ENCODE data around the gene DNAH10.

DNAH10 gene

DNA sequence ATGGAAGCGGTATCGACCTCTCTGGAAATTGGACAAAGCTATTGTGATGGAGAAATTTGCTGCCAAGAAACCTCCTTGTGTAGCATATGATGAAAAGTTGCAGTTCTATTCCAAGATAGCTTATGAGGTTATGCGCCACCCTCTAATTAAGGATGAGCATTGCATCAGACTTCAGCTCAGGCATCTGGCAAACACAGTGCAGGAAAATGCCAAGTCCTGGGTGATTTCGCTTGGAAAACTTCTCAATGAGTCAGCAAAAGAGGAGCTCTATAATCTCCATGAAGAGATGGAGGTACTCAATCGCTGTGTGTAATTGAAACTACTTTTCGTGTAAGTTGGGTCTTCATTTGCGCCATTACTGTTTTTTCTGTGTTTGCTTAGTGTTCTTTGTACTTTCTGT lies 51.2 kb downstream of the DNAH10 start:
- Mint-ChIP-seq H3K27me3 (peaks cover 49% of the 10 kb centered on the region), H3K4me3 (no peak overlapping the region), H3K4me1 (no peaks in the 10 kb centered on the region), H3K27ac (ENCODE audit: low read depth) (no peak overlapping the region), H3K36me3 (ENCODE audit: insufficient read depth) (no peaks in the 10 kb centered on the region), H3K9me3 (peaks cover 17% of the 10 kb centered on the region)
- DNase-seq (ENCODE audit: low spot score in 2 of 2) (no peak), ATAC-seq (replicated peaks; ENCODE audit: extremely low read depth, poor library complexity, severe bottlenecking) (no peak)

DNA sequence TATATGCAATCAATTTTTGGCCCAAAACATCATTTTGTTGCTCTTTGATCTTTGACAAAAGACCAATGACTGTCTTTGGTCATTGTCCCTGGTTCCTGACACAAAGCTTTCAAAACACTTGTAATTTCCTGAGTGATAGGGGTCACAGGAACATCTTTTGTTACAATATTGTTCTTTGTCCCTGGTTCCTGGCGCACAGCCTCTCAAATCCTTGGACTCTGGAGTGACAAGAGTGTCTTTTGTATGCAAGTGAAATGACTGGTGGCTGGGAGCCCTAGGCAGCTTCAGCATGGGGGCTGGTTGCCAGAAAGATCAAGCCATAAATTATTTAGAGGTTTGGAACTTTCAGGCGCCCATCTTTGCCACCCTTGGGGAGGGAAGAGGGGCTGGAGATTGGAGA lies 53.9 kb downstream of the DNAH10 start:
- no peak overlapping the region for H3K27ac Mint-ChIP-seq (ENCODE audit: low read depth)
- H3K27me3 Mint-ChIP-seq: peaks cover 42% of the 10 kb centered on the region
- no peak overlapping the region for H3K4me3 Mint-ChIP-seq
- H3K4me1 Mint-ChIP-seq: no peaks in the 10 kb centered on the region
- H3K9me3 Mint-ChIP-seq: peaks cover 17% of the 10 kb centered on the region
- H3K36me3 Mint-ChIP-seq (ENCODE audit: insufficient read depth): no peaks in the 10 kb centered on the region
- no peak for ATAC-seq (replicated peaks; ENCODE audit: extremely low read depth, poor library complexity, severe bottlenecking)
- no peak for DNase-seq (ENCODE audit: low spot score in 2 of 2)

DNA sequence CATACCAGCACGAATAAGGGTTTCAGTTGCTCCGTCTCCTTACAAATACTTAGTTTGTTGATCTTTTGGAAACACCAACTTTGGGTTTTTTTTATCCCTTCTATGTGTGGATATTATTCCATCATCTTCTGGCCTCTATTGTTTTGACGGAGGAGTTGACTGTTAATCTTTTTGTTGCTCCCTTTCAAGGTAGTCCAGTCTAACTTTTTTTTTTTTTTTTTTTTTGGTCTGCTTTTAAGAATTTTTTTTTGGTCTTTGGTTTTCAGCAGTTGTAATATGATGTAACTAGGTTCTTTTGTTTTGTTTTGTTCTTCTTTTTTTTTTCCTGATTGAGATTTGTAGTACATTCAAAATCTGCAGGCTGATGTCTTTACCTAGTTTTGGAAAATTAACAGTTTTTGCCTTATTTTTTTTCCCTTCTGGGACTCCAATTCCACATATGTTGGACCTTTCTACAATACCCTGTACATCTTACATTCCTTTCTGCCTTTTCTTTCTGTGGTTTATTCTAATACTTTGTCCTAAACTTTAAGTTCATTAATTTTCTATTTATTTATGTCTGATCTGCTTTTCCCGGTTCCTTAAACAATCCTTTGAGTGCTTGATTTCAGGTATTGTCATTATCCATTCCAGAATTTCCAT lies 54.9 kb downstream of the DNAH10 start:
- H3K27ac Mint-ChIP-seq (ENCODE audit: low read depth): no peak overlapping the region

DNA sequence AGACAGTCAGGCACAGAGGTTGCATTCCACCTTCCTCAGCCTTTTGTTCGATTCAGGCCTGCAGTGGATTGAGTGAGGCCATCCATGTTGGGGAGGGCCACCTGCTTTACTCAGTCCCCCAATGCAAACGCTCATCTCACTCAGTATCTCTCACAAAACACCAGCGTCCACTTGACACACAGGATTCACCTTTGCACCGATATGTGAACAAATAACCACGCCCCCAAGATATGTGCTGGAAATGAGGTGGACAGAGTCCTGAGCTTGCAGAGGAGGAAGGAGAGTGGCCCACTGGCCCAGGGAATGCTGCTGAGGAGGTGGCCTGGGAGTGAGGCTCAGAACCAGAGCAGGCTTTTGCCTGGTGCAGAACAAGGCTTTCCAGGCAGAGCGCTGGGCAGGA lies 60.7 kb downstream of the DNAH10 start:
- DNase-seq (ENCODE audit: low spot score in 2 of 2) (no peak), ATAC-seq (replicated peaks; ENCODE audit: extremely low read depth, poor library complexity, severe bottlenecking) (no peak)
- H3K9me3 Mint-ChIP-seq: no peaks in the 10 kb centered on the region
- peaks cover 38% of the 10 kb centered on the region for H3K27me3 Mint-ChIP-seq
- no peaks in the 10 kb centered on the region for H3K4me1 Mint-ChIP-seq
- no peak overlapping the region for H3K4me3 Mint-ChIP-seq
- H3K36me3 Mint-ChIP-seq (ENCODE audit: insufficient read depth): peaks cover 2% of the 10 kb centered on the region
- no peak overlapping the region for H3K27ac Mint-ChIP-seq (ENCODE audit: low read depth)

More for the DNA sequence above, 54.9 kb downstream of the DNAH10 start:
- Mint-ChIP-seq H3K27me3 (peaks cover 40% of the 10 kb centered on the region), H3K4me3 (no peak overlapping the region), H3K36me3 (ENCODE audit: insufficient read depth) (no peaks in the 10 kb centered on the region), H3K9me3 (peaks cover 17% of the 10 kb centered on the region), H3K4me1 (no peaks in the 10 kb centered on the region)
- DNase-seq (ENCODE audit: low spot score in 2 of 2) (no peak), ATAC-seq (replicated peaks; ENCODE audit: extremely low read depth, poor library complexity, severe bottlenecking) (no peak)

DNA sequence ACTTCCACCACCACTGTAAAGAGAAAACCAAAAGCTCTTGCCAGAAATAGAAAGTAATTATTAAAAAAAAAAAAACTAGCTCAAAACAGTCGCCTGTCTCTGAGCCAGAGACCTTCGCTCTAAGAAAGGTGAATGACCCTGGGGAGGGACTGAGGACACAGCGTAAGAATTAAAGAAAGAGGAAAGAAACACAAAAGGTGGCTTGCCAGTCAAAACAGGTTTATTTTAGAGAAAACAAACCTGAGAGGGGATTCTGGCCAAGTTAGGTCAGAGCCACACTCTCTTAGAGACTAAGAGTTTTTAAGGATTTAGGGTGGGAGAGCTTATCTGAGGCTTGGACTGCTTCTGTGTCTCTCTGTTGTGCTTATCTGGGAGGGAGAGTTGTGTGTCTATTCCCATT lies 66.0 kb downstream of the DNAH10 start:
- Mint-ChIP-seq H3K27ac (ENCODE audit: low read depth) (no peak overlapping the region), H3K4me1 (no peaks in the 10 kb centered on the region), H3K36me3 (ENCODE audit: insufficient read depth) (peaks cover 2% of the 10 kb centered on the region), H3K4me3 (no peak overlapping the region), H3K9me3 (no peaks in the 10 kb centered on the region), H3K27me3 (peaks cover 16% of the 10 kb centered on the region)
- DNase-seq (ENCODE audit: low spot score in 2 of 2): no peak
- no peak for ATAC-seq (replicated peaks; ENCODE audit: extremely low read depth, poor library complexity, severe bottlenecking)

DNA sequence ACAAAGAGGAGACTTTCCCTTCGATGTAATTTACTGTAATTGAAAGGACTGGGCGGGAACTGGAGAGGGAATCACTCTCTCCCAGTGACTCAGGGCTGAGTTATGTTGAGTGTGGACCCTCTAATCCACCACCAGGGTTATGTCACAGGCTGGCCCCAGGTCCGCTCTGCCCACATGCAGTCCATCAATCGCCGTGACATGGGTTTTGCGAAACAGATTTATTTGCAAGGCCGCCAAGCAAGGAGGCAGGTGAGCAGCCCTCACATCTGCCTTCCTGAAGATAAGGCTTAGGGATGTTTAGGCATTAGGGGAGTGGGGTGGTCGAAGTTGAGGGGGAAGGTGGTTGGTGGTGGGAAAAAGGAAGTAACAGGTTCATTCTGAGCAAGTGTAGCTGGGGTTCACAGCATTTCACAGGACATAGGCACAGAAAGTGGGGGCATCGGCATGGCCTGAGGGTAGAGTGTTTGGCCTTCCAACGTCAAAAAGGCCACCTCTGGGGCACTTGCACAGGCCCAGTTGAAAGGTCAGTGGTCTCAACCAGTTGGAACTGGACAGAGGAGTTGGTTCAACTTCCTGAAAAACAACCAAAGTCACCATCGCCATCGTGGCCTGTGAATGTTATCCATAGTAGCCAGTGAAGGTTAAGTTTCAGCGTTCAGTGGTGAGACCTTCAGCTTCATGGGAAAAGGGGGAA lies 66.9 kb downstream of the DNAH10 start:
- DNase-seq (ENCODE audit: low spot score in 2 of 2) (no peak), ATAC-seq (replicated peaks; ENCODE audit: extremely low read depth, poor library complexity, severe bottlenecking) (no peak)
- Mint-ChIP-seq H3K4me3 (no peak overlapping the region), H3K36me3 (ENCODE audit: insufficient read depth) (no peaks in the 10 kb centered on the region), H3K4me1 (no peaks in the 10 kb centered on the region), H3K27me3 (peaks cover 7% of the 10 kb centered on the region), H3K27ac (ENCODE audit: low read depth) (no peak overlapping the region), H3K9me3 (no peaks in the 10 kb centered on the region)

DNA sequence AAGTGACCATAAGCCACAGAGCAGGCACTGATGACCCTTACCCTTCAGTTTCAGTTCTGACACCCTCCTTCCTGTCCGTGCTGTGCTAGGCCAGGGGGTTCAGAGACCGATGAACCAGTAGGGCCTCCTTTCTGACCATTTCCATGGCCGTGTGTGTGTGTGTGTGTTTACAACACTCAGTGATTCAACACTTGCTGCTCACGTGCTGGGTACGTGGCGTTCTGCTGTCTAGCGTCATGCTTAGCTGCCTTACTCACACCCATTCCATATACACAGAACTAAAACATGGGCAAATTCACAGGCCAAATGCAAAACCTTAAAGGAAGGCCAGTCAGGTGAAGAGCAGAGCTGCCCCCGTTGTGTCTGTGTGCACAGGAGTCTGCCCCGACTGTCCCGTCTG lies 67.5 kb downstream of the DNAH10 start:
- Mint-ChIP-seq H3K9me3 (no peaks in the 10 kb centered on the region), H3K27ac (ENCODE audit: low read depth) (no peak overlapping the region), H3K27me3 (peaks cover 2% of the 10 kb centered on the region), H3K4me1 (no peaks in the 10 kb centered on the region), H3K4me3 (no peak overlapping the region), H3K36me3 (ENCODE audit: insufficient read depth) (no peaks in the 10 kb centered on the region)
- ATAC-seq (replicated peaks; ENCODE audit: extremely low read depth, poor library complexity, severe bottlenecking): no peak
- no peak for DNase-seq (ENCODE audit: low spot score in 2 of 2)

DNA sequence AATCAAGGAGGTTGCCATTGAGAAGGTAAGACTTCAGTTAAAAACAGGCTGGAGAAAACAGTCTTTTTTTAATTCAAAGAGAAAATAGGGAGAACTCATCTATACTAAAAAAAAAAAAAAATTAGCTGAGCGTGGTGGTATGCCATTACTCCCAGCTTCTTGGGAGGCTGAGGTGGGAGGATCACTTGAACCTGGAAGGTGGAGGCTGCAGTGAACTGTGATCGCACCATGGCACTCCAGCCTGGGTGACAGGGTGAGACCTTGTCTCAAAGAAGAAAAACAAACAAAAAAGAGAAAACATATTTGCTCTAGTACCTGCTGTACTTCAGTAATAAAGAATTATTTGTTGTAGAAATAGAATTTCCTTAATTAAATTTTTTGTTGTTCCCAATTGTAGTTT lies 68.6 kb downstream of the DNAH10 start:
- Mint-ChIP-seq H3K27ac (ENCODE audit: low read depth) (no peak overlapping the region), H3K36me3 (ENCODE audit: insufficient read depth) (no peaks in the 10 kb centered on the region), H3K4me3 (no peak overlapping the region), H3K4me1 (no peaks in the 10 kb centered on the region), H3K9me3 (no peaks in the 10 kb centered on the region), H3K27me3 (no peaks in the 10 kb centered on the region)
- no peak for ATAC-seq (replicated peaks; ENCODE audit: extremely low read depth, poor library complexity, severe bottlenecking)
- DNase-seq (ENCODE audit: low spot score in 2 of 2): no peak

DNA sequence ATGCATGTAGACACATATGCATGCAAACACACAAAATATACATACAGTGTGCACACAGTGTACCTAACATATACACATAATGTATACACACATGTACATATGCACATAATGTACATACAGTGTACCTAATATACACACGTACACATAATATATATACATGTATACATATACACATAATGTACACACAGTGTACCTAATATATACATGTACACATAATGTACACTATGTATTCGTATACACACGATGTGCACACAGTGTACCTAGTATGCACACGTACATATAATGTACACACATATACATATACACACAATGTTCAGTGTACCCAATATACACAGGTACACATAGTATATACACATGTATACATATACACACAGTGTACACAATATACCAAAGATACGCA lies 70.0 kb downstream of the DNAH10 start:
- Mint-ChIP-seq H3K36me3 (ENCODE audit: insufficient read depth) (no peaks in the 10 kb centered on the region), H3K4me3 (no peak overlapping the region), H3K4me1 (no peaks in the 10 kb centered on the region), H3K27me3 (no peaks in the 10 kb centered on the region), H3K9me3 (no peaks in the 10 kb centered on the region), H3K27ac (ENCODE audit: low read depth) (no peak overlapping the region)
- no peak for DNase-seq (ENCODE audit: low spot score in 2 of 2)
- no peak for ATAC-seq (replicated peaks; ENCODE audit: extremely low read depth, poor library complexity, severe bottlenecking)

DNA sequence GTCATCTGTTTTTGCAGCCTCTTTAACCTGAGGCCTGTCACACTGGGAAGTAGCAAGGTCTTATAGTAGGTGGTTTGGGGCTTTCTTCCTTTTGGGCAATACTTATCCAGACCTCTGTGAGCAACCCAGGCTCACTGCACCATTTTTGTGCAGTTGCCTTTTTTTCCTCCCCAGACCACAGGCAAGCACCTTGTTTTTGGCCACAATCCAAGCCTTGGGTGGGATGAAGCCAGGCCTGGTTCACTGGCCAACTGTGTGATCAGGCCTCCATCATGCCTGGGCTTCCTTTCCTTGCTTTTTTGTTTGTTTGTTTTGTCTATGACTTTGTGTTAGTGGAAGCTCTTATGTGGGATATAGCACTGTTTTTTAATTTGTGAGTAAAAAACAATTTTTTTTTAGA lies 71.7 kb downstream of the DNAH10 start:
- Mint-ChIP-seq H3K36me3 (ENCODE audit: insufficient read depth) (no peaks in the 10 kb centered on the region), H3K27me3 (no peaks in the 10 kb centered on the region), H3K4me3 (no peak overlapping the region), H3K27ac (ENCODE audit: low read depth) (no peak overlapping the region), H3K9me3 (no peaks in the 10 kb centered on the region), H3K4me1 (no peaks in the 10 kb centered on the region)
- ATAC-seq (replicated peaks; ENCODE audit: extremely low read depth, poor library complexity, severe bottlenecking) (no peak), DNase-seq (ENCODE audit: low spot score in 2 of 2) (no peak)

DNA sequence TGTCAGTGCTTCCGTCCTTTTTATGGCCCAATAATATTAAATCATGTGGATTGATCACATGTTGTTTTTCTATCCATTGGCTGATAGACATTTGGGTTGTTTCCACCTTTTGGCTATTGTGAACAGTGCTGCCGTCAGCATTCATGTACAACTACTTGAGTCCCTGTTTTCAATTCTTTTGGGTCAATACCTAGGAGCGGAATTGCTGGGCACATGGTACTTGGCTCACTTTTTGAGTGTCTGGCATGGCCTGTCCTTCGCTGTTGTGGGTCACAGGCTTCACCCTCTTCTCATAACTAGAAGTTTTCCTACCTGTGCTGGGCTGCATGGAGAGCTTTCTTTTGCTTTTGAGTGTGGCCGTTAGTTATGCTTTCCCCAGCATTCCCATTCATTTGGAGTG lies 72.7 kb downstream of the DNAH10 start:
- ATAC-seq (replicated peaks; ENCODE audit: extremely low read depth, poor library complexity, severe bottlenecking): no peak
- Mint-ChIP-seq H3K4me3 (no peak overlapping the region), H3K9me3 (no peaks in the 10 kb centered on the region), H3K36me3 (ENCODE audit: insufficient read depth) (no peaks in the 10 kb centered on the region), H3K27me3 (no peaks in the 10 kb centered on the region), H3K4me1 (no peaks in the 10 kb centered on the region), H3K27ac (ENCODE audit: low read depth) (no peak overlapping the region)
- DNase-seq (ENCODE audit: low spot score in 2 of 2): no peak

DNA sequence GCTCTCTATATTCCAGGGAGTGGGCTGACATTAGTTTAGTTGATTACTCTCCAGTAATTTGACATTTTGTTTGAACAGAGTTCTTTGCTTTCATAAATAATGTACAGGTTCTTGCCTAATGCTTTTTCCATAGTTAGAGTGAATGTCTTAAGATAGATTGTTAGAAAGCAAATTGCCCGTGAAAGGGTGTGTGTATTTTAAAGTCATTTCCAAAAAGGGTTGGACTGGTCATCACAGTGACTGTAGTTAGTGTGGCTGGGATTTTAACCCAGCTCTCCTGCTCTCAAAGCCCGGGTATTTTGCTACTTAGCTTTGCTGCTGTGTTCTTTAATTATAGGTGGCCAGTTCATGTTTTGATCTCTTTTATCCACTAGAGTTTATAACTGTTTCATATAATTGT lies 74.2 kb downstream of the DNAH10 start:
- H3K4me3 Mint-ChIP-seq: no peak overlapping the region
- no peak overlapping the region for H3K27ac Mint-ChIP-seq (ENCODE audit: low read depth)
- DNase-seq (ENCODE audit: low spot score in 2 of 2) (no peak), ATAC-seq (replicated peaks; ENCODE audit: extremely low read depth, poor library complexity, severe bottlenecking) (no peak)
- H3K27me3 Mint-ChIP-seq: peaks cover 9% of the 10 kb centered on the region
- no peaks in the 10 kb centered on the region for H3K9me3 Mint-ChIP-seq
- no peaks in the 10 kb centered on the region for H3K4me1 Mint-ChIP-seq
- no peaks in the 10 kb centered on the region for H3K36me3 Mint-ChIP-seq (ENCODE audit: insufficient read depth)

DNA sequence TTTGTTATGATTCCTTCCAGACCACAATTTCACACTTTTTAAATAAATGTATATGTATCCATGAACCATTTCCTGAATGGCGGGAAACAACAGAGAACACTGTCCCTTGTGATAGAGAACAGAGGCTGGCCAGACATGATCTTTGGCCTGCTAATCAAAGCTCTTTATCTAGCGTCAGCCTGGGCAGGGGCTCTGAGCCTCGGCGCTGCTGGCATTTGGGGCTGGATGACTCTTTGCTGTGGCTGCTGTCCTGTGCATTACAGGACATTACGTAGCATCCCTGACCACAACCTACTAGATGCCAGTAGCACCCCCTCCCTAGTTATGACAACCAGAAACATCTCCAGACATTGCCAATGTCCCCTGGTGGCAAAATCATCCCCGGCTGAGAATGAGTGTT lies 77.7 kb downstream of the DNAH10 start:
- Mint-ChIP-seq H3K4me1 (no peaks in the 10 kb centered on the region), H3K27me3 (peaks cover 9% of the 10 kb centered on the region), H3K9me3 (no peaks in the 10 kb centered on the region), H3K27ac (ENCODE audit: low read depth) (no peak overlapping the region), H3K36me3 (ENCODE audit: insufficient read depth) (no peaks in the 10 kb centered on the region), H3K4me3 (no peak overlapping the region)
- DNase-seq (ENCODE audit: low spot score in 2 of 2): no peak
- no peak for ATAC-seq (replicated peaks; ENCODE audit: extremely low read depth, poor library complexity, severe bottlenecking)

Measured in central memory CD8-positive, alpha-beta T cell (primary cell).